ENCODE results near the gene ATP5PD.

Gene ATP5PD

GRCh38 chr17:75046407-75047289 is at the start of gene ATP5PD, which contains the start of gene KCTD2:
TSS of gene ATP5PD (minus strand) at chr17:75046969. CDS start at chr17:75042650, 4,319 bp downstream.
TSS of gene KCTD2 (plus strand) at chr17:75047225. CDS start at chr17:75047251, 26 bp downstream.
- peak; percentile 99 for DNase-seq

GRCh38 chr17:75096082-75096625 is 49.4 kb upstream of the ATP5PD start:
- no peak for DNase-seq

GRCh38 chr17:75094871-75095399 is 48.2 kb upstream of the ATP5PD start:
- DNase-seq = no peak

- DNase-seq = no peak
Measured at GRCh38 chr17:75093548-75094158, 46.9 kb upstream of the ATP5PD start.

- DNase-seq = no peak
Measured at GRCh38 chr17:75091855-75092327, 45.1 kb upstream of the ATP5PD start.

- DNase-seq = no peak
Measured at GRCh38 chr17:75090871-75091854, 44.4 kb upstream of the ATP5PD start.

GRCh38 chr17:75088465-75089417 is 42.0 kb upstream of the ATP5PD start:
- DNase-seq = no peak

GRCh38 chr17:75087558-75088453 is 41.0 kb upstream of the ATP5PD start, which contains the start of gene SLC16A5:
TSS of gene SLC16A5 (plus strand) at chr17:75087954. CDS start at chr17:75093637, 5,683 bp downstream.
- peak; percentile 57 for DNase-seq

GRCh38 chr17:75087182-75087557 is 40.4 kb upstream of the ATP5PD start:
- DNase-seq = no peak

- DNase-seq = no peak
Measured at GRCh38 chr17:75086496-75087181, 39.9 kb upstream of the ATP5PD start.

- DNase-seq = no peak
Measured at GRCh38 chr17:75084039-75084660, 37.4 kb upstream of the ATP5PD start.

GRCh38 chr17:75082683-75083082 is 35.9 kb upstream of the ATP5PD start:
- no peak for DNase-seq

GRCh38 chr17:75081611-75082540 is 35.1 kb upstream of the ATP5PD start:
- DNase-seq = no peak

- no peak for DNase-seq
Measured at GRCh38 chr17:75079023-75079373, 32.2 kb upstream of the ATP5PD start.

- no peak for DNase-seq
Measured at GRCh38 chr17:75078284-75079022, 31.7 kb upstream of the ATP5PD start.

GRCh38 chr17:75077496-75078283 is 30.9 kb upstream of the ATP5PD start:
- DNase-seq = peak; percentile 58

Data from activated CD4-positive, alpha-beta T cell treated with anti-CD3 and anti-CD28 coated beads, Interleukin-10, Interleukin-2, amounts not matched to agents 100 ng/mL and 50 ng/mL, durations not matched to agents 16 hours and 8 hours (primary cell).